SK-N-SH treated with all-trans-retinoic acid at 6 μM for 48 hours (cell line): Measurements from ENCODE around the gene HCFC1R1.

ENCODE experiments used
- ATAC-seq: fragments of 200-7000 bp; cut with Tn5 transposase; 3 replicates; pipeline ENCODE4 v1.9.1; 2020; ENCODE audit warnings: mild to moderate bottlenecking, moderate library complexity
- BACH2 ChIP-seq: fragments of 250-450 bp; sonication (Bioruptor Pico); IDR thresholded peaks from 2 replicates; pipeline ENCODE4 v1.9.0; 2021; ENCODE audit warnings: mild to moderate bottlenecking, borderline replicate concordance
- CSDC2 ChIP-seq: fragments of 250-450 bp; sonication (Bioruptor Pico); IDR thresholded peaks from 2 replicates; pipeline ENCODE4 v1.5.0; 2020; ENCODE audit warnings: mild to moderate bottlenecking, moderate library complexity
- ESRRG ChIP-seq: fragments of 250-450 bp; sonication (Bioruptor Pico); IDR thresholded peaks from 2 replicates; pipeline ENCODE4 v1.6.1; 2021; ENCODE audit warnings: mild to moderate bottlenecking
- GLIS3 ChIP-seq: fragments of 250-450 bp; sonication (Bioruptor Pico); IDR thresholded peaks from 2 replicates; pipeline ENCODE4 v1.5.0; 2020; ENCODE audit warnings: mild to moderate bottlenecking, moderate library complexity
- ISL1 ChIP-seq: fragments of 250-450 bp; sonication (Bioruptor Pico); IDR thresholded peaks from 2 replicates; pipeline ENCODE4 v2.1.2; 2022; ENCODE audit warnings: mild to moderate bottlenecking, moderate library complexity
- OSR1 ChIP-seq: fragments of 250-450 bp; sonication (Bioruptor Pico); IDR thresholded peaks from 2 replicates; pipeline ENCODE4 v1.8.0; 2022; ENCODE audit warnings: moderate library complexity, mild to moderate bottlenecking, inconsistent platforms
- PPARA ChIP-seq: fragments of 250-450 bp; sonication (Bioruptor Pico); IDR thresholded peaks from 2 replicates; pipeline ENCODE4 v1.5.0; 2020; ENCODE audit warnings: mild to moderate bottlenecking, borderline replicate concordance
- RARB ChIP-seq: fragments of 250-450 bp; sonication (Bioruptor Pico); IDR thresholded peaks from 2 replicates; pipeline ENCODE4 v1.8.0; 2021; ENCODE audit warnings: mild to moderate bottlenecking, moderate library complexity
- SNAI2 ChIP-seq: fragments of 250-450 bp; sonication (Bioruptor Pico); IDR thresholded peaks from 2 replicates; pipeline ENCODE4 v1.5.0; 2020; ENCODE audit warnings: mild to moderate bottlenecking, moderate library complexity
- TCF4 ChIP-seq: fragments of 250-450 bp; sonication (Bioruptor Pico); IDR thresholded peaks from 2 replicates; pipeline ENCODE4 v1.8.0; 2021; ENCODE audit warnings: mild to moderate bottlenecking, moderate library complexity, borderline replicate concordance
- TOX ChIP-seq: fragments of 250-450 bp; sonication (Bioruptor Pico); IDR thresholded peaks from 2 replicates; pipeline ENCODE4 v1.8.0; 2021; ENCODE audit warnings: mild to moderate bottlenecking, moderate library complexity, borderline replicate concordance
- ZFP3 ChIP-seq: fragments of 250-450 bp; sonication (Bioruptor Pico); IDR thresholded peaks from 2 replicates; pipeline ENCODE4 v1.5.0; 2020; ENCODE audit warnings: mild to moderate bottlenecking, moderate library complexity
- ZFP30 ChIP-seq: fragments of 450-650 bp; formaldehyde crosslinking; IDR thresholded peaks from 2 replicates; pipeline ENCODE4 v1.5.0; 2022; ENCODE audit warnings: mild to moderate bottlenecking, moderate library complexity
- ZNF565 ChIP-seq: fragments of 450-650 bp; formaldehyde crosslinking; conservative IDR thresholded peaks from 2 replicates; pipeline ENCODE4 v1.5.0; 2020; ENCODE audit warnings: low read depth, mild to moderate bottlenecking, moderate library complexity
- ZNF70 ChIP-seq: fragments of 450-650 bp; formaldehyde crosslinking; IDR thresholded peaks from 2 replicates; pipeline ENCODE4 v1.5.0; 2020; ENCODE audit warnings: mild to moderate bottlenecking, moderate library complexity
- ZNF8 ChIP-seq: fragments of 450-650 bp; formaldehyde crosslinking; IDR thresholded peaks from 2 replicates; pipeline ENCODE4 v1.5.0; 2020; ENCODE audit warnings: mild to moderate bottlenecking, moderate library complexity
- TF ChIP-seq, protein P1 (sequence below): fragments of 250-450 bp; sonication (Bioruptor Pico); IDR thresholded peaks from 2 replicates; pipeline ENCODE4 v1.5.0; 2020; ENCODE audit warnings: mild to moderate bottlenecking, moderate library complexity
- TF ChIP-seq, protein P2 (sequence below): fragments of 250-450 bp; sonication (Bioruptor Pico); IDR thresholded peaks from 2 replicates; pipeline ENCODE4 v1.8.0; 2020; ENCODE audit warnings: mild to moderate bottlenecking, moderate library complexity, borderline replicate concordance
- TF ChIP-seq, protein P3 (sequence below): fragments of 250-450 bp; sonication (Bioruptor Pico); IDR thresholded peaks from 2 replicates; pipeline ENCODE4 v1.5.1; 2020; ENCODE audit warnings: low read depth, mild to moderate bottlenecking, moderate library complexity
- TF ChIP-seq, protein P4 (sequence below): fragments of 250-450 bp; sonication (Bioruptor Pico); IDR thresholded peaks from 2 replicates; pipeline ENCODE4 v1.5.1; 2021; ENCODE audit warnings: mild to moderate bottlenecking, moderate library complexity
- TF ChIP-seq, protein P5 (sequence below): fragments of 250-450 bp; sonication (Bioruptor Pico); IDR thresholded peaks from 2 replicates; pipeline ENCODE4 v1.8.0; 2021; ENCODE audit warnings: low read depth, mild to moderate bottlenecking, moderate library complexity, borderline replicate concordance

HCFC1R1 gene

DNA sequence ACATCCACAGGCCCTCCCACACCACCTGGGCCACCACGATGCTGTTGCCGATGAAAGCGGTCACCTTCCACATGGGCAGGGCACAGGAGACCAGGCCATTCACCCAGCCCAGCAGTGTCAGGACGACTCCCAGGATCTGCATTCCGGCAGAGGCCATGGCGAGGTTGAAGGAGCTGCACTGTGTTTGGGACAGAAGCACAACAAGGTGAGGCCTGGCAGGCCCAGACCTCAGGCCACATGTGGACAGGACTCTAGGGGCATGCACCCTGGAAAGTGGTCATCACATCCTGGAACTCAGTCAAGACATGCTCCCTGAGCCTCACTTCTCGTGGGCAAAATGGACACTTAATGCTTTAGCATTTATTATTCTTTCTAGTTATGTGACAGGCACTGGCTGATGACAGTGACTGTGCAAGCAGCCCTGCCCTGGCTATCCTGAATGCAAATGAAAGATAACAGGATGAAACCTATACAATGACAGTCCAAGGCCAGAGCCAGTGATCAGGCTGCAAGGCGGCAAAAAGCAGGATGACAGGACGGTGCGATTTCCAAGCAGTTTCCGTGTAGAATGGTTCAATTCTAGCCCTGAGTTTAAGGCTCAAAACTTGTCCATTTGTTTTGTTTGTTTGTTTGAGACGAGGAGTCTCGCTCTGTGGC is 7.7 kb downstream of the HCFC1R1 start:
- TF ChIP-seq RARB (CRISPR knock-in tag) (no peak), CSDC2 (CRISPR knock-in tag) (no peak), ZNF8 (no peak), TOX (CRISPR knock-in tag) (no peak), SNAI2 (CRISPR knock-in tag) (no peak), ZFP30 (CRISPR knock-in tag) (no peak), ESRRG (CRISPR knock-in tag) (no peak), ISL1 (no peak), TCF4 (no peak), ZNF565 (CRISPR knock-in tag) (no peak), OSR1 (CRISPR knock-in tag) (no peak), BACH2 (no peak), GLIS3 (CRISPR knock-in tag) (no peak), ZFP3 (no peak)
- TF ChIP-seq, protein P1, sequence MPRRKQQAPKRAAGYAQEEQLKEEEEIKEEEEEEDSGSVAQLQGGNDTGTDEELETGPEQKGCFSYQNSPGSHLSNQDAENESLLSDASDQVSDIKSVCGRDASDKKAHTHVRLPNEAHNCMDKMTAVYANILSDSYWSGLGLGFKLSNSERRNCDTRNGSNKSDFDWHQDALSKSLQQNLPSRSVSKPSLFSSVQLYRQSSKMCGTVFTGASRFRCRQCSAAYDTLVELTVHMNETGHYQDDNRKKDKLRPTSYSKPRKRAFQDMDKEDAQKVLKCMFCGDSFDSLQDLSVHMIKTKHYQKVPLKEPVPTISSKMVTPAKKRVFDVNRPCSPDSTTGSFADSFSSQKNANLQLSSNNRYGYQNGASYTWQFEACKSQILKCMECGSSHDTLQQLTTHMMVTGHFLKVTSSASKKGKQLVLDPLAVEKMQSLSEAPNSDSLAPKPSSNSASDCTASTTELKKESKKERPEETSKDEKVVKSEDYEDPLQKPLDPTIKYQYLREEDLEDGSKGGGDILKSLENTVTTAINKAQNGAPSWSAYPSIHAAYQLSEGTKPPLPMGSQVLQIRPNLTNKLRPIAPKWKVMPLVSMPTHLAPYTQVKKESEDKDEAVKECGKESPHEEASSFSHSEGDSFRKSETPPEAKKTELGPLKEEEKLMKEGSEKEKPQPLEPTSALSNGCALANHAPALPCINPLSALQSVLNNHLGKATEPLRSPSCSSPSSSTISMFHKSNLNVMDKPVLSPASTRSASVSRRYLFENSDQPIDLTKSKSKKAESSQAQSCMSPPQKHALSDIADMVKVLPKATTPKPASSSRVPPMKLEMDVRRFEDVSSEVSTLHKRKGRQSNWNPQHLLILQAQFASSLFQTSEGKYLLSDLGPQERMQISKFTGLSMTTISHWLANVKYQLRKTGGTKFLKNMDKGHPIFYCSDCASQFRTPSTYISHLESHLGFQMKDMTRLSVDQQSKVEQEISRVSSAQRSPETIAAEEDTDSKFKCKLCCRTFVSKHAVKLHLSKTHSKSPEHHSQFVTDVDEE: no peak
- TF ChIP-seq, protein P2, sequence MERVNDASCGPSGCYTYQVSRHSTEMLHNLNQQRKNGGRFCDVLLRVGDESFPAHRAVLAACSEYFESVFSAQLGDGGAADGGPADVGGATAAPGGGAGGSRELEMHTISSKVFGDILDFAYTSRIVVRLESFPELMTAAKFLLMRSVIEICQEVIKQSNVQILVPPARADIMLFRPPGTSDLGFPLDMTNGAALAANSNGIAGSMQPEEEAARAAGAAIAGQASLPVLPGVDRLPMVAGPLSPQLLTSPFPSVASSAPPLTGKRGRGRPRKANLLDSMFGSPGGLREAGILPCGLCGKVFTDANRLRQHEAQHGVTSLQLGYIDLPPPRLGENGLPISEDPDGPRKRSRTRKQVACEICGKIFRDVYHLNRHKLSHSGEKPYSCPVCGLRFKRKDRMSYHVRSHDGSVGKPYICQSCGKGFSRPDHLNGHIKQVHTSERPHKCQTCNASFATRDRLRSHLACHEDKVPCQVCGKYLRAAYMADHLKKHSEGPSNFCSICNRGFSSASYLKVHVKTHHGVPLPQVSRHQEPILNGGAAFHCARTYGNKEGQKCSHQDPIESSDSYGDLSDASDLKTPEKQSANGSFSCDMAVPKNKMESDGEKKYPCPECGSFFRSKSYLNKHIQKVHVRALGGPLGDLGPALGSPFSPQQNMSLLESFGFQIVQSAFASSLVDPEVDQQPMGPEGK (CRISPR knock-in tag): no peak
- TF ChIP-seq, protein P3, sequence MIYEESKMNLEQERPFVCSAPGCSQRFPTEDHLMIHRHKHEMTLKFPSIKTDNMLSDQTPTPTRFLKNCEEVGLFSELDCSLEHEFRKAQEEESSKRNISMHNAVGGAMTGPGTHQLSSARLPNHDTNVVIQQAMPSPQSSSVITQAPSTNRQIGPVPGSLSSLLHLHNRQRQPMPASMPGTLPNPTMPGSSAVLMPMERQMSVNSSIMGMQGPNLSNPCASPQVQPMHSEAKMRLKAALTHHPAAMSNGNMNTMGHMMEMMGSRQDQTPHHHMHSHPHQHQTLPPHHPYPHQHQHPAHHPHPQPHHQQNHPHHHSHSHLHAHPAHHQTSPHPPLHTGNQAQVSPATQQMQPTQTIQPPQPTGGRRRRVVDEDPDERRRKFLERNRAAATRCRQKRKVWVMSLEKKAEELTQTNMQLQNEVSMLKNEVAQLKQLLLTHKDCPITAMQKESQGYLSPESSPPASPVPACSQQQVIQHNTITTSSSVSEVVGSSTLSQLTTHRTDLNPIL (CRISPR knock-in tag): no peak
- TF ChIP-seq, protein P4, sequence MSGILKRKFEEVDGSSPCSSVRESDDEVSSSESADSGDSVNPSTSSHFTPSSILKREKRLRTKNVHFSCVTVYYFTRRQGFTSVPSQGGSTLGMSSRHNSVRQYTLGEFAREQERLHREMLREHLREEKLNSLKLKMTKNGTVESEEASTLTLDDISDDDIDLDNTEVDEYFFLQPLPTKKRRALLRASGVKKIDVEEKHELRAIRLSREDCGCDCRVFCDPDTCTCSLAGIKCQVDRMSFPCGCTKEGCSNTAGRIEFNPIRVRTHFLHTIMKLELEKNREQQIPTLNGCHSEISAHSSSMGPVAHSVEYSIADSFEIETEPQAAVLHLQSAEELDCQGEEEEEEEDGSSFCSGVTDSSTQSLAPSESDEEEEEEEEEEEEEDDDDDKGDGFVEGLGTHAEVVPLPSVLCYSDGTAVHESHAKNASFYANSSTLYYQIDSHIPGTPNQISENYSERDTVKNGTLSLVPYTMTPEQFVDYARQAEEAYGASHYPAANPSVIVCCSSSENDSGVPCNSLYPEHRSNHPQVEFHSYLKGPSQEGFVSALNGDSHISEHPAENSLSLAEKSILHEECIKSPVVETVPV: no peak
- TF ChIP-seq, protein P5, sequence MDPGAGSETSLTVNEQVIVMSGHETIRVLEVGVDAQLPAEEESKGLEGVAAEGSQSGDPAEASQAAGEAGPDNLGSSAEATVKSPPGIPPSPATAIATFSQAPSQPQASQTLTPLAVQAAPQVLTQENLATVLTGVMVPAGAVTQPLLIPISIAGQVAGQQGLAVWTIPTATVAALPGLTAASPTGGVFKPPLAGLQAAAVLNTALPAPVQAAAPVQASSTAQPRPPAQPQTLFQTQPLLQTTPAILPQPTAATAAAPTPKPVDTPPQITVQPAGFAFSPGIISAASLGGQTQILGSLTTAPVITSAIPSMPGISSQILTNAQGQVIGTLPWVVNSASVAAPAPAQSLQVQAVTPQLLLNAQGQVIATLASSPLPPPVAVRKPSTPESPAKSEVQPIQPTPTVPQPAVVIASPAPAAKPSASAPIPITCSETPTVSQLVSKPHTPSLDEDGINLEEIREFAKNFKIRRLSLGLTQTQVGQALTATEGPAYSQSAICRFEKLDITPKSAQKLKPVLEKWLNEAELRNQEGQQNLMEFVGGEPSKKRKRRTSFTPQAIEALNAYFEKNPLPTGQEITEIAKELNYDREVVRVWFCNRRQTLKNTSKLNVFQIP: no peak
- ATAC-seq: no peak

DNA sequence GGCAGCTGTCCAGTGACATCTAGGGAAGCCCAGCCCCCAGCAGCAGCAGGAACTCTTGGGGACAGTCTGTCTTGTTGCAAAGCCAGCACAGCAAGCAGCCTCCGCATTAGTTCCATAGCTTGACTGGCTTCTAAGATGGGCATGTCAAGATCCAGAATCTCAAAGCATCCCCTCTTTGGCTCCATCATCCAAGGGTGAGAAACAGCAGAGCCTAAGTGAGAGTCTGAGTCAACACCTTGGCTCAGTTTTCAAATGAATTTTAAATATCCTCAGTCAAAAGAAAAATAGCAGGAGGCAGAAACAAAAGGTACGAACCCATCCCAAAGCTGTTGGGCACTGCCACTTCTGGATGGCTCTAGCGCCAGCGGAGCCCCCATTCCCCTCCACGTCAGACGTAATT is 8.8 kb downstream of the HCFC1R1 start:
- ATAC-seq: no peak
- no peak for TF ChIP-seq BACH2
- TF ChIP-seq ZFP3: no peak
- TF ChIP-seq TOX (CRISPR knock-in tag): no peak
- TF ChIP-seq ESRRG (CRISPR knock-in tag): no peak
- no peak for TF ChIP-seq ZNF70
- no peak for TF ChIP-seq RARB (CRISPR knock-in tag)
- no peak for TF ChIP-seq ZNF8
- no peak for TF ChIP-seq PPARA (CRISPR knock-in tag)
- TF ChIP-seq, protein P5: no peak
- TF ChIP-seq ISL1: no peak
- TF ChIP-seq SNAI2 (CRISPR knock-in tag): no peak
- TF ChIP-seq TCF4: no peak
- TF ChIP-seq, protein P1: no peak
- no peak for TF ChIP-seq OSR1 (CRISPR knock-in tag)
- TF ChIP-seq, protein P4: no peak
- TF ChIP-seq, protein P3 (CRISPR knock-in tag): no peak
- no peak for TF ChIP-seq CSDC2 (CRISPR knock-in tag)
